Natural killer cell (primary cell): ENCODE results near the gene SH3TC1. TPM values are rescaled to one million over a fixed set of nuclear protein-coding genes. Genes with fewer than 3 reads are reported as not detected.

Experiments
- ATAC-seq, 3 donors: fragments of 150-1000 bp in 2 of 3; fragments of 200-7000 bp in 1 of 3; cut with Tn5 transposase; 1 replicate in 1 of 3; 2 replicates in 2 of 3; pipeline ENCODE4 v1.10.0; 2021; ENCODE audit warnings: mild to moderate bottlenecking in 2 of 3, moderate library complexity in 2 of 3
- DNase-seq, 2 donors: peaks; one replicate each; pipeline versions ENCODE4 v3.0.0 to v3.0.0-alpha.2; 2013 to 2021; ENCODE audit warnings: mixed read lengths in 1 of 2
- H3K27ac ChIP-seq: one replicate; pipeline ENCODE4 v1.5.1; 2013; ENCODE audit warnings: mild to moderate bottlenecking, low read length
- H3K27me3 ChIP-seq: one replicate; pipeline ENCODE4 v1.6.1; 2013; ENCODE audit warnings: low read length; ENCODE audit not compliant: control insufficient read depth, insufficient read depth
- H3K36me3 ChIP-seq: one replicate; pipeline ENCODE4 v1.6.1; 2013; ENCODE audit warnings: low read length; ENCODE audit not compliant: control insufficient read depth, insufficient read depth
- H3K4me1 ChIP-seq: one replicate; pipeline ENCODE4 v1.6.1; 2013; ENCODE audit warnings: low read length; ENCODE audit not compliant: control insufficient read depth, insufficient read depth
- H3K4me3 ChIP-seq: one replicate; pipeline ENCODE4 v1.5.1; 2013; ENCODE audit warnings: low read length
- H3K9me3 ChIP-seq: one replicate; pipeline ENCODE4 v1.6.1; 2013; ENCODE audit warnings: low read length; ENCODE audit not compliant: control insufficient read depth, insufficient read depth
- H3K27ac Mint-ChIP-seq, 2 donors: one replicate each; pipeline ENCODE4 v1.8.0; 2022; ENCODE audit warnings: mild to moderate bottlenecking in 2 of 2, mixed read lengths in 2 of 2, moderate library complexity in 1 of 2
- H3K27me3 Mint-ChIP-seq, 2 donors: one replicate each; pipeline ENCODE4 v1.8.0; 2022; ENCODE audit warnings: low read depth in 2 of 2, mixed read lengths in 2 of 2
- H3K36me3 Mint-ChIP-seq: one replicate; pipeline ENCODE4 v1.8.0; 2022; ENCODE audit warnings: mixed read lengths
- H3K4me1 Mint-ChIP-seq, 2 donors: one replicate each; pipeline ENCODE4 v1.8.0; 2022; ENCODE audit warnings: mixed read lengths in 2 of 2
- H3K4me3 Mint-ChIP-seq: one replicate; pipeline ENCODE4 v1.8.0; 2022; ENCODE audit warnings: mild to moderate bottlenecking, moderate library complexity, mixed read lengths
- H3K9me3 Mint-ChIP-seq, 2 donors: one replicate each; pipeline ENCODE4 v1.8.0; 2022; ENCODE audit warnings: mixed read lengths in 2 of 2
- CTCF ChIP-seq: fragments of 200-600 bp; IDR thresholded peaks from one replicate; pipeline ENCODE4 v1.8.0; 2022; ENCODE audit warnings: antibody characterized with exemption
- WGBS: methylation state at CpG from one replicate; pipeline ENCODE4 v1.1.7; 2013; ENCODE audit warnings: missing lambda C conversion rate; ENCODE audit not compliant: insufficient coverage; 5-methylcytosine and 5-hydroxymethylcytosine counted together
- intact Hi-C: fragments of 100-400 bp; cut with micrococcal nuclease; formaldehyde crosslinking; loops from one replicate; pipeline ENCODE4 v1.14.2; 2022
- total RNA-seq, 4 donors: library from RNA; stranded (reverse); fragments of 120-200 nt in 1 of 4; gene quantifications; one replicate each; pipeline versions ENCODE4 v1.2.3 to v1.2.4, GENCODE V29; 2013 to 2022

The SH3TC1 gene
- total RNA-seq, 3 donors from 2014 or later (not counting 1 experiment from before 2014, with no cell fraction given), result 50.1 to 61.7 (median 54.9) TPM

DNA sequence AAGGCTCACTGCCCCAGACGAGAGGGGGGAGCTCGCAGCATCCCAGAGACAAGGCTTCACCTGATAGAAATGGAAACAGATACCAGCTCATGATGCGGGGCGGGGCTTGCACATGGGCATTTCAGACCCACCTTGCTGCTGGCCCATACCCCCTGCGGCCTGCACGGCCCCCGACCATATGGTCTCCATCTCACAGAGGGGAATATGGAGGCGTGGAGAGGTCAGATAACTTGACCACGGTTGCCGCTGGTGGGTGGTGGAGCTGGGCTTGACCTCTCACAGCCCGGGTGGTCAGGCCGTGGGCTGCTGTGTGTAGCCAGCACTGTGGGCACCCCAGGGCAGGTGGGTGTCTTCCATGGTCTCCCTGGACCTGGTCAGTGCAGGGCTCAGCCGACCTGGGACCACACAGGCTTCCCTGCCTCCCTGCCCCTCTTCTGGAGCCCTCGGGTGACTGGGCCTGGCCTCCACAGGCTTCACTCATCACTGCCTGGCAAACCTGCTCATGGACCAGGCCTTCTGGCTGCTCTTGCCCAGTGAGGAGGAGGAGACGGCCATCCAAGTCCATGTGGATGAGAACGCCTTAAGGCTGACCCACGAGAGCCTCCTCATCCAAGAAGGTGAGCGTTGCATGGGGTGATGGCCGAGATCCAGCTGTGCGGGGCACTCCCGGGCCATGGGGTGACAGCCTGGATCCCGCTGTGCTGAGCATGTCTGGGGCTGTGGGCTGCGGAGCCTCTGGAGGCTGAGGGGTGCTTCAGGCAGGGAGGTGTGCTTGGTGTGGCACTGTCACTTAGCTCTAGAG, 16.8 kb downstream of the SH3TC1 start:
- WGBS, result 93% methylated on average over 23 of the region's 23 CpGs
- Histone ChIP-seq H3K27me3 (no peaks in the 10 kb centered on the region), H3K9me3 (no peaks in the 10 kb centered on the region), H3K27ac (no peak overlapping the region), H3K36me3 (peaks cover 36% of the 10 kb centered on the region), H3K4me1 (peaks cover 8% of the 10 kb centered on the region), H3K4me3 (no peak overlapping the region)
- intact Hi-C loops, result no loop called here
- Mint-ChIP-seq H3K9me3 (no peaks in the 10 kb centered on the region), H3K36me3 (no peaks in the 10 kb centered on the region), H3K4me1 (peaks cover 0 to 9% of the 10 kb centered on the region in 2 donors), H3K27me3 (no peaks in the 10 kb centered on the region), H3K27ac (no peak overlapping the region), H3K4me3 (no peak overlapping the region)
- DNase-seq (no peak), ATAC-seq (no peak)
- TF ChIP-seq CTCF, result no peak

GRCh38 chr4:8216443-8217245, 17.6 kb downstream of the SH3TC1 start:
- DNase-seq (no peak), ATAC-seq (no peak)
- intact Hi-C loops, result no loop called here
- Mint-ChIP-seq H3K27me3 (no peaks in the 10 kb centered on the region), H3K4me1 (peaks cover 0 to 5% of the 10 kb centered on the region in 2 donors), H3K9me3 (no peaks in the 10 kb centered on the region), H3K27ac (no peak overlapping the region), H3K36me3 (no peaks in the 10 kb centered on the region), H3K4me3 (no peak overlapping the region)
- H3K27me3 ChIP-seq, result no peaks in the 10 kb centered on the region
- peaks cover 11% of the 10 kb centered on the region for H3K4me1 ChIP-seq
- peaks cover 36% of the 10 kb centered on the region for H3K36me3 ChIP-seq
- H3K27ac ChIP-seq, result no peak overlapping the region
- TF ChIP-seq CTCF, result no peak
- WGBS, result 93% methylated on average over 28 of the region's 28 CpGs
- H3K9me3 ChIP-seq, result no peaks in the 10 kb centered on the region
- no peak overlapping the region for H3K4me3 ChIP-seq

DNA sequence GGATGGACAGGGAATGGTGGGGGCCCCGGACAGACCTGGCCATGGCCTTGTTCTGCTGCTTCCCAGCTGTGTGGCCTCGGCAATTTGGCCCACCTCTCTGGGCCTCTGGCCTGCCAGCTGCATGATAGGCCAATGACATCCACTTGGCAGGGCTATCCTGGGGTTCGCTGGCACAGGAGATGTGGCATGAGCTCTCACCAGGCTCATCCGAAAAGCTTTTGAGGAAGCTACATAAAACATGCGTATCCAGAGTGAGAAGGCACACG, 18.1 kb downstream of the SH3TC1 start:
- Histone ChIP-seq H3K27me3 (no peaks in the 10 kb centered on the region), H3K4me3 (no peak overlapping the region), H3K27ac (no peak overlapping the region), H3K36me3 (peaks cover 36% of the 10 kb centered on the region), H3K4me1 (peaks cover 11% of the 10 kb centered on the region), H3K9me3 (no peaks in the 10 kb centered on the region)
- H3K27ac Mint-ChIP-seq, result no peak overlapping the region
- peaks cover 0 to 4% of the 10 kb centered on the region in 2 donors for H3K4me1 Mint-ChIP-seq
- TF ChIP-seq CTCF, result no peak
- intact Hi-C loops, result no loop called here
- no peak for DNase-seq
- no peaks in the 10 kb centered on the region for H3K36me3 Mint-ChIP-seq
- WGBS, result 95% methylated on average over 6 of the region's 6 CpGs
- ATAC-seq, result no peak
- H3K27me3 Mint-ChIP-seq, result no peaks in the 10 kb centered on the region
- H3K9me3 Mint-ChIP-seq, result no peaks in the 10 kb centered on the region
- no peak overlapping the region for H3K4me3 Mint-ChIP-seq
